ENCODE measurements around the gene KDSR.
A peak's percentile ranks its signal among the peaks of the same experiment; 100 is the strongest.

Gene KDSR, protein sequence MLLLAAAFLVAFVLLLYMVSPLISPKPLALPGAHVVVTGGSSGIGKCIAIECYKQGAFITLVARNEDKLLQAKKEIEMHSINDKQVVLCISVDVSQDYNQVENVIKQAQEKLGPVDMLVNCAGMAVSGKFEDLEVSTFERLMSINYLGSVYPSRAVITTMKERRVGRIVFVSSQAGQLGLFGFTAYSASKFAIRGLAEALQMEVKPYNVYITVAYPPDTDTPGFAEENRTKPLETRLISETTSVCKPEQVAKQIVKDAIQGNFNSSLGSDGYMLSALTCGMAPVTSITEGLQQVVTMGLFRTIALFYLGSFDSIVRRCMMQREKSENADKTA

GRCh38 chr18:63367053-63367953 lies at the start of gene KDSR:
TSS of gene KDSR (minus strand) at chr18:63367206. CDS start at chr18:63367118, 88 bp downstream.
- peak; percentile 89 for DNase-seq

DNA sequence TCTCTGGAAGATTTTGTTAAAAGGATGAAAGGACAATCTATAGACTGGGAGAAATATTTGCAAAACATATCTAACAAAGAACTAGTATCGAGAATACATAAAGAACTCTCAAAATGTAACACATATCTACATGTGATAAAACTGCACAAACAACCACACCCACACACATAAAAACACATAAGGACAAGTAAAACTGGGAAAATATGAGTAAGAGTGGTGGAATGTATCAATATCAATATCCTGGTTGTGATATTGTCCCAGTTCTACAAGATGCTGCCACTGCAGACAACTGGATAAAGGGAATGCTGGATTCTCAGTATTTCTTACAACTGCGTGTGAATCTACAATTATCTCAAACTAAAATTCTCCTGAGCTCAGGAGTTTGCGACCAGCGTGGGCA lies 45.9 kb upstream of the KDSR start:
- DNase-seq, result no peak

DNA sequence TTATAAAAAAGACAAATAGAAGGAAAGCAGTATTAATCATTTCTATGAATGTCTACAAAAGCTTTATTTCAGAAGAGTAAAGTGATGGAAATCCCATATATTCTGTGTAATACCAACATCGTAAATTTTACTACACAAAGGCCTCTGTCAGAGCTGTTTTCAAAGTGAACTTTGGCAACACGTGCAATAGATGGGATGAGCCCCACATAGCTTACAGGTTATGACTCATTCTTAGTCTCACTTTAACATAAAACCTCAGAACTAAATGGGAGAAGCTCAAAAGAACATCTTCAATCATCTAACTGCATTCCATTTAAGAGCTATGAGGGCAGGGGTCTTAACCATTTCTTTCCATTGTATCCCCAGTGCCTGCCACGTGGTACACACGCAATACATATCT lies 43.8 kb upstream of the KDSR start:
- no peak for DNase-seq

DNA sequence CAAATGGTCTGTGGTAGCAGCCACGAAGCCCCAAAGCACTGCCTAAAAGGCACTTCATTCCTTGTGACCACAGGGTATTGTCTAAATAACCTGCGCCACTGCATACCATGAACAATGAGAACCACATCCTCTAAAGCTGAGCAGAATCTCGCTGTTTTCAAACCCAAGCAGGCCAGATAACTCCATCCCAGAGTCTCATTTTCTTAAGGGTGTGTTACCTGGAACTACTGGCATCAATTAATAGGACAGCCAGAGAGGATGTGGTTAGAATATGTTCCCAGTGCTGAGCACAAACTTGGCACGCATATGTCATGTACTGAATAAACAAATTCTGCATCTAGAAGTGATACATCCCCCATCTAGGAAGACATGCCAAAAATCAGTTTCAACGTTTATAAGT lies 42.3 kb upstream of the KDSR start:
- no peak for DNase-seq

GRCh38 chr18:63407734-63408133 lies 40.7 kb upstream of the KDSR start:
- no peak for DNase-seq

GRCh38 chr18:63405986-63406385 lies 39.0 kb upstream of the KDSR start:
- DNase-seq, result no peak

GRCh38 chr18:63402246-63403162 lies 35.5 kb upstream of the KDSR start:
- DNase-seq, result no peak

DNA sequence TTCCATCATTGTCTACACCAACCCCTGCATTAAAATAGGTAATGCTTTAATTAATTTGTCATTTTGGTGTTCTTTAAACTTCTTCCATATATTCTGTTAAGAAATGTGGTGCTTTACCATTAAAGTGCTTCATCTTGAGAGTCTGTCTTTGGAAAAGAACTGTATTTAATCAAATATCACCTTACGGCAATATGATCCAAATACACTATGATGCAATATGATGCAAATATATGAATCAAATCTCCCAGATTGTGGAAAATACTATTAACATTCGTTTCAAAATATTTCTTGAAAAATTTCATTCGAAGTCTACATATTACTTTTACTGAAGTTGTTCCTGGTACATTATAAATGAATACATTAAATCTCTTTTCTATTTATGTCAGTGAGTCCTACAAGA lies 32.3 kb upstream of the KDSR start:
- no peak for DNase-seq

- DNase-seq, result no peak
Observed at GRCh38 chr18:63397349-63397748, 30.3 kb upstream of the KDSR start.

- DNase-seq, result no peak
Observed at GRCh38 chr18:63395503-63395902, 28.5 kb upstream of the KDSR start.

GRCh38 chr18:63394954-63395353 lies 27.9 kb upstream of the KDSR start:
- DNase-seq, result no peak

GRCh38 chr18:63387861-63388260 lies 20.9 kb upstream of the KDSR start:
- no peak for DNase-seq

- no peak for DNase-seq
Observed at GRCh38 chr18:63382843-63383242, 15.8 kb upstream of the KDSR start.

- no peak for DNase-seq
Observed at GRCh38 chr18:63379639-63379962, 12.6 kb upstream of the KDSR start.

- no peak for DNase-seq
Observed at GRCh38 chr18:63378919-63379638, 12.1 kb upstream of the KDSR start.

- DNase-seq, result no peak
Observed at GRCh38 chr18:63377275-63377980, 10.4 kb upstream of the KDSR start.

- DNase-seq, result no peak
Observed at GRCh38 chr18:63376538-63376937, 9.5 kb upstream of the KDSR start.

- no peak for DNase-seq
Observed at GRCh38 chr18:63374540-63374939, 7.5 kb upstream of the KDSR start.

DNA sequence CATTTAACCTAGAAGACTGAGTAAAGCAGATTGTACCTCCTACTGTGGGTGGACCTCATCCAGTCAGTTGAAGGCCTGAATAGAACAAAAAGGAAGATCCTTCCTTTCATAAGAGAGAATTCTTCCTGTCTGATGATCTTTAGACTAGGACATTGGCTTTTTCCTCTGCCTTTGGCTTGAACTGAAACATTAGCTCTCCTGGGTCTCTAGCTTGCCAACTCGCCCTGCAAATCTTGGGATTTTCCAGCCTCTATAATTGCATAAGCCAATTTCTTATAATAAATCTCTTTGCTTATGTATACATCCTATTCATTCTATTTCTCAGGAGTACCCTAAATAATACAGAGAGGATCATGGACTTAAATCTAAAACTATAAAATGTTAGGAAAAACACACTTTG lies 6.2 kb upstream of the KDSR start:
- DNase-seq, result no peak

GRCh38 chr18:63368611-63369010 lies 1.6 kb upstream of the KDSR start:
- no peak for DNase-seq

- DNase-seq, result peak; percentile 10
Observed at GRCh38 chr18:63366213-63367052, 573 bp downstream of the KDSR start.
